Suprapubic skin (tissue), 4 donors: ENCODE results near the gene RACK1. TPM values are rescaled to one million over a fixed set of nuclear protein-coding genes. Genes with fewer than 3 reads are reported as not detected.
"Not testable (repeated sequence)": the region's sequence is repeated elsewhere in the genome, so short reads cannot be mapped to it uniquely, and the experiment has no call there.

Experiments used
- DNase-seq, 2 donors: peaks; one replicate each; pipeline ENCODE4 v3.0.0-alpha.2; 2019; ENCODE audit warnings: low spot score in 2 of 2
- H3K27ac ChIP-seq: fragments of 200-600 bp; sonication (generic); one replicate; pipeline ENCODE4 v1.5.1; 2019
- H3K27me3 ChIP-seq: fragments of 200-600 bp; sonication (generic); one replicate; pipeline ENCODE4 v1.5.1; 2019
- H3K36me3 ChIP-seq: fragments of 200-600 bp; sonication (generic); one replicate; pipeline ENCODE4 v1.5.1; 2019
- H3K4me1 ChIP-seq: fragments of 200-600 bp; sonication (generic); one replicate; pipeline ENCODE4 v1.5.1; 2019
- H3K4me3 ChIP-seq: fragments of 200-600 bp; sonication (generic); one replicate; pipeline ENCODE4 v1.5.1; 2019; ENCODE audit warnings: mild to moderate bottlenecking
- H3K9me3 ChIP-seq: fragments of 200-600 bp; sonication (generic); one replicate; pipeline ENCODE4 v1.5.1; 2019
- CTCF ChIP-seq, 2 donors: fragments of 200-600 bp in 1 of 2; fragments of 450-650 bp in 1 of 2; sonication (generic) in 1 of 2; IDR thresholded peaks; one replicate each; pipeline ENCODE4 v1.5.1; 2016 to 2019; ENCODE audit warnings: antibody characterized with exemption in 2 of 2, mild to moderate bottlenecking in 1 of 2, moderate library complexity in 1 of 2
- EP300 ChIP-seq: sonication (generic); formaldehyde crosslinking; IDR thresholded peaks from one replicate; pipeline ENCODE4 v1.6.1; 2017; ENCODE audit warnings: antibody characterized with exemption
- POLR2A ChIP-seq, 2 donors: fragments of 450-650 bp; IDR thresholded peaks; one replicate each; pipeline ENCODE4 v1.6.1; 2017; ENCODE audit warnings: antibody characterized with exemption in 2 of 2, mild to moderate bottlenecking in 2 of 2, moderate library complexity in 2 of 2
- POLR2AphosphoS5 ChIP-seq, 3 donors: sonication (generic); formaldehyde crosslinking; IDR thresholded peaks; one replicate each; pipeline ENCODE4 v1.6.1; 2017; ENCODE audit warnings: antibody characterized with exemption in 3 of 3
- WGBS: methylation state at CpG from one replicate; pipeline ENCODE4 v1.1.5; 2018; 5-methylcytosine and 5-hydroxymethylcytosine counted together
- total RNA-seq, 4 donors: library from RNA; depleted of rRNA; stranded (reverse); fragments of >200 nt; gene quantifications; one replicate each; pipeline ENCODE4 v1.1.0, GENCODE V29; 2016

RACK1 gene
- total RNA-seq, 4 donors from 2014 or later = 2,440 to 4,496 (median 3,996) TPM

- Histone ChIP-seq H3K4me3 (peak overlapping the region; percentile 46), H3K36me3 (no peaks in the 10 kb centered on the region), H3K9me3 (no peaks in the 10 kb centered on the region), H3K27ac (peak overlapping the region; percentile 66), H3K27me3 (no peaks in the 10 kb centered on the region), H3K4me1 (peaks cover 33% of the 10 kb centered on the region)
- no peak for DNase-seq
- 22% methylated on average over 10 of the region's 10 CpGs for WGBS
- TF ChIP-seq POLR2A (IDR thresholded peaks at IDR 0.05) (no peak), POLR2AphosphoS5 (IDR thresholded peaks at IDR 0.05) (no peak), CTCF (IDR thresholded peaks at IDR 0.05) (no peak), EP300 (no peak)
Measured at GRCh38 chr5:181218795-181219124, 24.9 kb downstream of the RACK1 start.

GRCh38 chr5:181217803-181218062 is 26.0 kb downstream of the RACK1 start:
- peak overlapping the region; percentile 46 for H3K4me3 ChIP-seq
- H3K27me3 ChIP-seq = no peaks in the 10 kb centered on the region
- H3K27ac ChIP-seq = peak overlapping the region; percentile 66
- 2% methylated on average over 8 of the region's 13 CpGs for WGBS
- TF ChIP-seq EP300 (no peak), POLR2AphosphoS5 (IDR thresholded peaks at IDR 0.05) (no peak), POLR2A (IDR thresholded peaks at IDR 0.05) (no peak), CTCF (IDR thresholded peaks at IDR 0.05) (no peak)
- DNase-seq = no peak
- no peaks in the 10 kb centered on the region for H3K9me3 ChIP-seq
- H3K36me3 ChIP-seq = no peaks in the 10 kb centered on the region
- H3K4me1 ChIP-seq = peaks cover 32% of the 10 kb centered on the region

GRCh38 chr5:181217111-181217802 is 26.4 kb downstream of the RACK1 start:
- Histone ChIP-seq H3K27ac (peak overlapping the region; percentile 66), H3K27me3 (no peaks in the 10 kb centered on the region), H3K4me1 (peaks cover 32% of the 10 kb centered on the region), H3K4me3 (peak overlapping the region; percentile 46), H3K9me3 (no peaks in the 10 kb centered on the region), H3K36me3 (no peaks in the 10 kb centered on the region)
- WGBS = 1% methylated on average over 29 of the region's 46 CpGs
- TF ChIP-seq CTCF (IDR thresholded peaks at IDR 0.05) (no peak), EP300 (no peak), POLR2AphosphoS5 (IDR thresholded peaks at IDR 0.05) (no peak), POLR2A (IDR thresholded peaks at IDR 0.05) (no peak)
- no peak for DNase-seq

GRCh38 chr5:181215997-181216989 is 27.4 kb downstream of the RACK1 start:
- TF ChIP-seq CTCF (IDR thresholded peaks at IDR 0.05) (no peak), EP300 (no peak), POLR2A (IDR thresholded peaks at IDR 0.05) (no peak), POLR2AphosphoS5 (IDR thresholded peaks at IDR 0.05) (no peak)
- no peak for DNase-seq
- 26% methylated on average over 44 of the region's 44 CpGs for WGBS
- H3K9me3 ChIP-seq = no peaks in the 10 kb centered on the region
- H3K27ac ChIP-seq = no peak overlapping the region
- H3K4me3 ChIP-seq = peak overlapping the region; percentile 46
- no peaks in the 10 kb centered on the region for H3K36me3 ChIP-seq
- peaks cover 29% of the 10 kb centered on the region for H3K4me1 ChIP-seq
- no peaks in the 10 kb centered on the region for H3K27me3 ChIP-seq

- not testable (repeated sequence) for H3K27me3 ChIP-seq, H3K4me3 ChIP-seq, H3K9me3 ChIP-seq, H3K27ac ChIP-seq, H3K36me3 ChIP-seq, DNase-seq
- peaks cover 29% of the 10 kb centered on the region for H3K4me1 ChIP-seq
- 88% methylated on average over 10 of the region's 10 CpGs for WGBS
Measured at GRCh38 chr5:181214249-181214648, 29.5 kb downstream of the RACK1 start.
